ENCODE data around the gene PRKCA.
"Not testable (repeated sequence)": the region's sequence is repeated elsewhere in the genome, so short reads cannot be mapped to it uniquely, and the experiment has no call there.

The PRKCA gene

GRCh38 chr17:66445229-66445628 lies 142.8 kb downstream of the PRKCA start:
- no peak for DNase-seq

- no peak for DNase-seq
These were observed 144.0 kb downstream of the PRKCA start for GRCh38 chr17:66446419-66446818.

GRCh38 chr17:66447159-66447558 lies 144.7 kb downstream of the PRKCA start:
- no peak for DNase-seq

- no peak for DNase-seq
These were observed 145.7 kb downstream of the PRKCA start for GRCh38 chr17:66448026-66448639.

GRCh38 chr17:66449418-66449977 lies 147.1 kb downstream of the PRKCA start:
- no peak for DNase-seq

GRCh38 chr17:66450008-66450851 lies 147.8 kb downstream of the PRKCA start:
- DNase-seq = no peak

- no peak for DNase-seq
These were observed 148.4 kb downstream of the PRKCA start for GRCh38 chr17:66450852-66451158.

GRCh38 chr17:66451188-66452149 lies 149.1 kb downstream of the PRKCA start:
- no peak for DNase-seq

GRCh38 chr17:66455060-66455459 lies 152.6 kb downstream of the PRKCA start:
- DNase-seq = peak; percentile 38

- not testable (repeated sequence) for DNase-seq
These were observed 155.1 kb downstream of the PRKCA start for GRCh38 chr17:66457499-66457898.

GRCh38 chr17:66458782-66459181 lies 156.4 kb downstream of the PRKCA start:
- no peak for DNase-seq

- DNase-seq = no peak
These were observed 157.4 kb downstream of the PRKCA start for GRCh38 chr17:66459811-66460270.

- no peak for DNase-seq
These were observed 158.1 kb downstream of the PRKCA start for GRCh38 chr17:66460558-66460957.

- DNase-seq = no peak
These were observed 159.1 kb downstream of the PRKCA start for GRCh38 chr17:66461343-66461995.

GRCh38 chr17:66462010-66462409 lies 159.6 kb downstream of the PRKCA start:
- no peak for DNase-seq

GRCh38 chr17:66464921-66465320 lies 162.5 kb downstream of the PRKCA start:
- no peak for DNase-seq

GRCh38 chr17:66465701-66466100 lies 163.3 kb downstream of the PRKCA start:
- DNase-seq = no peak

GRCh38 chr17:66466106-66466820 lies 163.8 kb downstream of the PRKCA start:
- no peak for DNase-seq

- no peak for DNase-seq
These were observed 164.5 kb downstream of the PRKCA start for GRCh38 chr17:66466840-66467367.

- DNase-seq = no peak
These were observed 165.4 kb downstream of the PRKCA start for GRCh38 chr17:66467766-66468165.

Measured in NCI-H1092 (cell line).